Mucosa of descending colon (tissue), 3 donors: ENCODE measurements around the gene MYF5. TPM values are rescaled to one million over a fixed set of nuclear protein-coding genes. Genes with fewer than 3 reads are reported as not detected.

Experiments
- ATAC-seq: fragments of 200-7000 bp; cut with Tn5 transposase; one replicate; pipeline ENCODE4 v1.9.1; 2020; ENCODE audit warnings: mild to moderate bottlenecking, moderate library complexity
- DNase-seq, 3 donors: peaks; one replicate each; pipeline ENCODE4 v3.0.0-alpha.2; 2020
- H3K36me3 ChIP-seq: fragments of 200-600 bp; one replicate; pipeline ENCODE4 v1.8.0; 2021; ENCODE audit warnings: low read depth, mild to moderate bottlenecking
- H3K4me1 ChIP-seq: fragments of 200-600 bp; one replicate; pipeline ENCODE4 v1.8.0; 2021; ENCODE audit warnings: low read depth, mild to moderate bottlenecking
- H3K4me3 ChIP-seq: fragments of 200-600 bp; one replicate; pipeline ENCODE4 v1.8.0; 2021; ENCODE audit warnings: mild to moderate bottlenecking
- H3K9me3 ChIP-seq: fragments of 200-600 bp; one replicate; pipeline ENCODE4 v1.8.0; 2021; ENCODE audit warnings: mild to moderate bottlenecking
- intact Hi-C, 2 donors: fragments of 100-400 bp; cut with DNase I in 1 of 2; cut with micrococcal nuclease in 1 of 2; formaldehyde crosslinking; loops; one replicate each; pipeline versions ENCODE4 v1.11.0 to v1.11.1; 2022; cut with DNase I, micrococcal nuclease
- total RNA-seq, 3 donors: library from RNA; stranded (reverse); fragmentation: NEBNext Ultra II Directional in 2 of 3; extraction: Animal tissue kit (Norgen Biotek cat#: 25700) in 2 of 3; gene quantifications; one replicate each; pipeline versions ENCODE4 v1.2.1 to v1.2.4, GENCODE V29; 2021 to 2023
- TF ChIP-seq, protein P1 (sequence below): fragments of 200-600 bp; IDR thresholded peaks from one replicate; pipeline ENCODE4 v1.8.0; 2022; ENCODE audit warnings: antibody characterized with exemption, mild to moderate bottlenecking
- donor health status: DM: no; HTN: no; CAD: no; lungs with moderate emphysema.
- donor health status: DM: no; HTN: no; CAD: no.
- donor health status: DM: no; HTN: yes; CAD: no.

The MYF5 gene
- total RNA-seq, 3 donors from 2014 or later: not detected

DNA sequence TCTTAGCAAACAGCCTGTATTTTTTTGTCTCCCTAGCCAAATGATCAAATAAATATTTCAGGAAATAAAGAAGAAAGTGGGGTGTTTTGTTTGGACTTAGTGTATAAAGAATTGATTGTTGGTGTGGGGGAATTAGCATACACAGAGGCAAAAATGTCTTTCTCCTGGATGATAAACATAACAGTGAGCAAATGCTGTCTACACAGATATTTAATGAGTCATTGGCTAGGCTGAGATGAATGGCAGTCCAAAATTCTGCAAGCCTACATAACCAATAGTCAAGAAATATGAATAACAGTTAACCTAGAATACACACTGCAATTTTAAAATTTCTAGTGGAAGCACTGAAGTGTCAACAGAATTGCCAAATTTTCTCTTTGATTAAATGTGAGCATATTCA is 35.8 kb downstream of the MYF5 start:
- Histone ChIP-seq H3K4me3 (no peak overlapping the region), H3K9me3 (no peaks in the 10 kb centered on the region), H3K36me3 (no peaks in the 10 kb centered on the region), H3K4me1 (no peaks in the 10 kb centered on the region)
- ATAC-seq (no peak), DNase-seq (no peak)
- intact Hi-C loops: no loop called here
- TF ChIP-seq, protein P1, sequence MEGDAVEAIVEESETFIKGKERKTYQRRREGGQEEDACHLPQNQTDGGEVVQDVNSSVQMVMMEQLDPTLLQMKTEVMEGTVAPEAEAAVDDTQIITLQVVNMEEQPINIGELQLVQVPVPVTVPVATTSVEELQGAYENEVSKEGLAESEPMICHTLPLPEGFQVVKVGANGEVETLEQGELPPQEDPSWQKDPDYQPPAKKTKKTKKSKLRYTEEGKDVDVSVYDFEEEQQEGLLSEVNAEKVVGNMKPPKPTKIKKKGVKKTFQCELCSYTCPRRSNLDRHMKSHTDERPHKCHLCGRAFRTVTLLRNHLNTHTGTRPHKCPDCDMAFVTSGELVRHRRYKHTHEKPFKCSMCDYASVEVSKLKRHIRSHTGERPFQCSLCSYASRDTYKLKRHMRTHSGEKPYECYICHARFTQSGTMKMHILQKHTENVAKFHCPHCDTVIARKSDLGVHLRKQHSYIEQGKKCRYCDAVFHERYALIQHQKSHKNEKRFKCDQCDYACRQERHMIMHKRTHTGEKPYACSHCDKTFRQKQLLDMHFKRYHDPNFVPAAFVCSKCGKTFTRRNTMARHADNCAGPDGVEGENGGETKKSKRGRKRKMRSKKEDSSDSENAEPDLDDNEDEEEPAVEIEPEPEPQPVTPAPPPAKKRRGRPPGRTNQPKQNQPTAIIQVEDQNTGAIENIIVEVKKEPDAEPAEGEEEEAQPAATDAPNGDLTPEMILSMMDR: no peak

DNA sequence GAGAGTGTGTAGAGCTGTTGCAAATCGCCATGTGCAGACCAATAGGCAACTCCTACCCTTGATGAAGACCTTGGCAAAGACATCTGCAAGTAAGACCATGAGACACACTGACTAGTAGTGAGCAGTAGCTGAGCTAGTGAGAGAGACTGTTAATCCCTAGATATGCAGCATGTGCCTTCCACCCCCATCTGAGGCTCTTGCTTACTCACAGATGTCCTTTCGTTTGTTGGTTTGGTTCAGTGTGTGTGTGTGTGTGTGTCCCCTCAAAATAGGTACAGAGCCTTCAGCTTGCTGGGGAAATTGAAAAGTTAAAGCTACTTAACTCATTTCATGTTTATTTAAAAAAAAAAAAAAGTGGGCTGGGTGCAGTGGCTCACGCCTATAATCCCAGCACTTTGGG is 37.6 kb downstream of the MYF5 start:
- TF ChIP-seq, protein P1: no peak
- DNase-seq (no peak), ATAC-seq (no peak)
- Histone ChIP-seq H3K9me3 (no peaks in the 10 kb centered on the region), H3K4me1 (no peaks in the 10 kb centered on the region), H3K4me3 (no peak overlapping the region), H3K36me3 (no peaks in the 10 kb centered on the region)
- intact Hi-C loops: no loop called here

GRCh38 chr12:80756875-80757274 is 40.2 kb downstream of the MYF5 start:
- DNase-seq (no peak), ATAC-seq (no peak)
- H3K4me1 ChIP-seq: no peaks in the 10 kb centered on the region
- no peaks in the 10 kb centered on the region for H3K9me3 ChIP-seq
- H3K36me3 ChIP-seq: no peaks in the 10 kb centered on the region
- intact Hi-C loops: no loop called here
- TF ChIP-seq, protein P1: no peak
- no peak overlapping the region for H3K4me3 ChIP-seq

GRCh38 chr12:80761838-80762237 is 45.1 kb downstream of the MYF5 start:
- TF ChIP-seq, protein P1: no peak
- H3K4me3 ChIP-seq: no peak overlapping the region
- H3K36me3 ChIP-seq: no peaks in the 10 kb centered on the region
- H3K9me3 ChIP-seq: no peaks in the 10 kb centered on the region
- intact Hi-C loops: loop anchor here in 1 of 2 donors (10.0 kb wide), 1 partner anchor 347 kb away; no protein-coding TSS in a partner anchor
- DNase-seq (no peak), ATAC-seq (no peak)
- H3K4me1 ChIP-seq: no peaks in the 10 kb centered on the region

DNA sequence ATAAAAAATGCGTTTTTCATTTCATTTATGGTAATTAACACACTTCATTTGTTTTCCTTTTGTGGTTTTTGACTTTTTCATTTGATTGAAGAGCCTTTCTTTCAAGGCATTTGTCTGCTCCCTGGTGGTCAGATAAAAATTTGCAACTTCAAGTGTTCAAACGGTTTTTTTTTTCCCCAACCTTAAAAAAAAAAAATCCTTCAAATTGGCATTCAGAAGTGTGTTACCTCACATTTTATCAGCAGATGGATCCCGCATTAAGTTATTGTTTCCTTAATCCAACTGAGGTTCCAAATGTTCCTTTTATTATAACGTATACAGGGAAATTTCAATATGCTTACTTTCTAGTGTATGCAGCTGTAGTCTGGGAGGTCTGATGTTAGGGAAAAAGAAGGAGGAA is 47.2 kb downstream of the MYF5 start:
- ATAC-seq (no peak), DNase-seq (no peak)
- Histone ChIP-seq H3K9me3 (no peaks in the 10 kb centered on the region), H3K4me3 (no peak overlapping the region), H3K36me3 (no peaks in the 10 kb centered on the region), H3K4me1 (no peaks in the 10 kb centered on the region)
- TF ChIP-seq, protein P1: no peak
- intact Hi-C loops: loop anchor here in 1 of 2 donors (10.0 kb wide), 1 partner anchor 349 kb away; no protein-coding TSS in a partner anchor

- no peaks in the 10 kb centered on the region for H3K9me3 ChIP-seq
- H3K4me1 ChIP-seq: no peaks in the 10 kb centered on the region
- ATAC-seq (no peak), DNase-seq (no peak)
- no peak overlapping the region for H3K4me3 ChIP-seq
- no peaks in the 10 kb centered on the region for H3K36me3 ChIP-seq
- TF ChIP-seq, protein P1: no peak
- intact Hi-C loops: loop anchor here in 1 of 2 donors (10.0 kb wide), 1 partner anchor 351 kb away; no protein-coding TSS in a partner anchor
Measured at GRCh38 chr12:80766210-80766609, 49.5 kb downstream of the MYF5 start.
